NCI-H1930 (cell line): ENCODE data around the gene ADGRG3.
"Not testable (repeated sequence)": the region's sequence is repeated elsewhere in the genome, so short reads cannot be mapped to it uniquely, and the experiment has no call there.

Source experiments
- DNase-seq, 2 experiments: peaks; one replicate each; lab custom pipeline; 2025; lab: John Stamatoyannopoulos, UW

ADGRG3 gene

DNA sequence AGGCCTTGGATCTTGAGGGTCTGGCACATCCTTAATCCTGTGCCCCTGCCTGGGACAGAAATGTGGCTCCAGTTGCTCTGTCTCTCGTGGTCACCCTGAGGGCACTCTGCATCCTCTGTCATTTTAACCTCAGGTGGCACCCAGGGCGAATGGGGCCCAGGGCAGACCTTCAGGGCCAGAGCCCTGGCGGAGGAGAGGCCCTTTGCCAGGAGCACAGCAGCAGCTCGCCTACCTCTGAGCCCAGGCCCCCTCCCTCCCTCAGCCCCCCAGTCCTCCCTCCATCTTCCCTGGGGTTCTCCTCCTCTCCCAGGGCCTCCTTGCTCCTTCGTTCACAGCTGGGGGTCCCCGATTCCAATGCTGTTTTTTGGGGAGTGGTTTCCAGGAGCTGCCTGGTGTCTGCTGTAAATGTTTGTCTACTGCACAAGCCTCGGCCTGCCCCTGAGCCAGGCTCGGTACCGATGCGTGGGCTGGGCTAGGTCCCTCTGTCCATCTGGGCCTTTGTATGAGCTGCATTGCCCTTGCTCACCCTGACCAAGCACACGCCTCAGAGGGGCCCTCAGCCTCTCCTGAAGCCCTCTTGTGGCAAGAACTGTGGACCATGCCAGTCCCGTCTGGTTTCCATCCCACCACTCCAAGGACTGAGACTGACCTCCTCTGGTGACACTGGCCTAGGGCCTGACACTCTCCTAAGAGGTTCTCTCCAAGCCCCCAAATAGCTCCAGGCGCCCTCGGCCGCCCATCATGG is 4.0 kb upstream of the ADGRG3 start:
- DNase-seq: no peak

DNA sequence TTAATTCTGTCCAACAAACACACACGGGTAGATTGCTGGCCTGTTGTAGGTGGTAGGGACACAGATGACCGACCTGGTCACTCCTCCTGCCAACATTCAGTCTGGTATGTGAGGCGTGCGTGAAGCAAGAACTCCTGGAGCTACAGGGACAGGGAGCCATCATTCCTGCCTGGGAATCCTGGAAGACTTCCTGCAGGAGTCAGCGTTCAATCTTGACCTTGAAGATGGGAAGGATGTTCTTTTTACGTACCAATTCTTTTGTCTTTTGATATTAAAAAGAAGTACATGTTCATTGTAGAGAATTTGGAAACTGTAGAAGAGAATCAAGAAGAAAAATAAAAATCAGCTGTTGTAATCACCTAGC is 3.5 kb upstream of the ADGRG3 start:
- no peak for DNase-seq

DNA sequence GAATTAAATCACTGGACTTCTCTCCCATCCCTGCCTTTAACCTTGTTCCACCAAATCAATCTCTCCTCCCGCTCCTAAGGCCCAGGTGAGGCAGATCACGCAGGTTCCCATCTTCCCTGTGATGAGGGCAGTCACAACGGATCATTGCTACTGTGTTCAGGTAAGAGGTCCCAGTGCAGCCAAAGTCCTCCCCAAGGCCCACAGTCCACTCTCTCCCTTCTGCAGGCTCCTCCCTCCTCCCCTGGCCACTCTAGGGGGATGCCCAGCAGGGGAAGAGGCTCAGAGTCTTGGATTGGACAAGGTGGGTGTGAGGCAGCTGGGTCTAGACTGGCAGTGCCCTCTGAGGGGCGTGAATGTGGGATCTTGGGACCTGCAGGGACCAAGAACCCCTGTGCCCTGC is 2.6 kb upstream of the ADGRG3 start:
- DNase-seq: no peak

DNA sequence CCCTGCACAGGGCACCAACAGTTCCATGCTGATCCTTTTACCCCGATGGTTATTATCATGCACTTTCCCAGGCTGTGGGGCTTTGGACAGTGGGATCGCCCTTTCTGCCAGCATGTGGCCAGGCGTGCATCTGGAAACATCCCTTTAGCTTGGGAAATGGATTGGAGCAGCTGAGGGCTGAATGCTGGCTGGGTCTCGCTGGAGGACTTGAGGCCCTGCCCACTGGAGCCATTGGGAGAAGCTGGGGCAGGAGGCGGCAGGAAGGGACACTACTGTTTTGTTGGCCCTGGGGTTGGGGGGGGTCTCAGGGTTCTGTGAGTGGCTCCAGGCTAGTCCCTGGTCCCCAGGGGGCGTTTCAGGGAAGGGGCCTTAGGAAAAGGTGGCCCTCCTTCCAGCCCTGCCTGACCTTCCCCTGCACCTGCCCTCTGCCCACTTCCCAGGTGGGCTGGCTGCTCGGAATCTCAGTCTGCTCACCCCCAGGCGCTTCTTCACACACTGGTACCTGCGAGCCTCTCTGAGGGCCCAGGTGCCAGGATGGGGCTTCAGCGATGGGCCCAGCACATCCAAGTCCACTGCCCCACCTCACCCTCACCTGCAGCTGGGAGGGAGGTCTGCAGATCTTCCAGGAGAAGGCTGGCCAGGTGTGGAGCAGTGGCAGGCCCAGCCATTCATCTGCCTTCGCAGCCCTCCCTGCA is 1.6 kb upstream of the ADGRG3 start:
- no peak for DNase-seq

DNA sequence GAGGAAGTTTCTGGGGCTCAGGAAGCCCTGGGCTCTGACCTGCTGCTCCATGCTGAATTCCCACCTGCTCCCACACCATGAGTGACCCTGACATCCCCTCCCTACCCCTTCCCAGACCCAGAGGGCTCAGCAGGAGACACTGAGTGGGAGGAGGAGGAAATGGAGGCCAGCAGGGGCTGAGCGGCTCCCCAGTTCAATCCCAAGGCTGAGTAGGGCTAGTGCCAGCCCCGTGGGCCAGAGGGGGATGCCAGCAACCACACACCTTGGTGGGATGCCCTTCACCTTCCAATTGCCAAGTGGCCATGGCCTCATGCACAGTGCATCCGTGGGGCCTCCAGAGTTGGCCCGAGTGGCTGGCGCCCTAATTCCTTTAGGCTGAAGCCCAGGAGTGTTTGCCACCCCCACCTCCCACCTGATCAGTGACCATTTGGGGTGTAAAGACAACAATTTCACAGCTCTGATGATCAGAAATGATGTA is 1.0 kb upstream of the ADGRG3 start:
- no peak for DNase-seq

DNA sequence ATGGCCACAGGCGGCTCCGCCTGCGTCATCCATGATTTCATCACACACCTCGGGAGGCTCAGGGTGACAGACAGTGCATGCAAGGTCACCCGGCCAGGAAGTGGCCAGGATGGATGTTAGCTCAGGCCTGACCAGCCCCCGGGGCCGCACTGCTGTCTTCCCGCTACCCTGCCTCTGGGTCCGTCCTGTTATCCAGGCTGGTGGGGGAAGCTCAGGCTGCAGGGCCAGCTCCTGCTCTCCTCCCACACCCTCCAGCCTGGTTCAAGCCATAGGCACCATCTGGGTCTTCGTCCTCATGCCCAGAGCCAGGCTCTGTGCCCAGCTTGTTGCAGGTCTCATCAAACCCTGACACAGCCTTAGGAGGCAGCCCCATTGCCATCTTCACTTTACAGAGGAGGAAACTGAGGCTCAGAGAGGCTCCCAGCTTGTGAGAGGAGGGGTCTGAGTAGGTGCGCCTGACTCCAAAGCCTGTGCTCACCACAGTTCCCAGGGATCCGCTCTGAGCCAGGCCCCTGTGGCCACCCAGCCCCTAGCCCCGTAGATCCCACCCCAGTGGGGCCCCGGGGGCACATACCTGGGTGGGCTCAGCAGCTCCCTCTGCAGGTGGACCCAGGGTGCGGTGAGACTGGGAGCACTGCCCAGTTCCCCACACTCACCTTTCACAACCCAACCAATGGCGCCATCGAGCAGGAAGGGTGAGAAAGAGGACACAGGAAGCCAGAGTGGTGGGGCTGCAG is 412 bp upstream of the ADGRG3 start:
- DNase-seq: no peak

DNA sequence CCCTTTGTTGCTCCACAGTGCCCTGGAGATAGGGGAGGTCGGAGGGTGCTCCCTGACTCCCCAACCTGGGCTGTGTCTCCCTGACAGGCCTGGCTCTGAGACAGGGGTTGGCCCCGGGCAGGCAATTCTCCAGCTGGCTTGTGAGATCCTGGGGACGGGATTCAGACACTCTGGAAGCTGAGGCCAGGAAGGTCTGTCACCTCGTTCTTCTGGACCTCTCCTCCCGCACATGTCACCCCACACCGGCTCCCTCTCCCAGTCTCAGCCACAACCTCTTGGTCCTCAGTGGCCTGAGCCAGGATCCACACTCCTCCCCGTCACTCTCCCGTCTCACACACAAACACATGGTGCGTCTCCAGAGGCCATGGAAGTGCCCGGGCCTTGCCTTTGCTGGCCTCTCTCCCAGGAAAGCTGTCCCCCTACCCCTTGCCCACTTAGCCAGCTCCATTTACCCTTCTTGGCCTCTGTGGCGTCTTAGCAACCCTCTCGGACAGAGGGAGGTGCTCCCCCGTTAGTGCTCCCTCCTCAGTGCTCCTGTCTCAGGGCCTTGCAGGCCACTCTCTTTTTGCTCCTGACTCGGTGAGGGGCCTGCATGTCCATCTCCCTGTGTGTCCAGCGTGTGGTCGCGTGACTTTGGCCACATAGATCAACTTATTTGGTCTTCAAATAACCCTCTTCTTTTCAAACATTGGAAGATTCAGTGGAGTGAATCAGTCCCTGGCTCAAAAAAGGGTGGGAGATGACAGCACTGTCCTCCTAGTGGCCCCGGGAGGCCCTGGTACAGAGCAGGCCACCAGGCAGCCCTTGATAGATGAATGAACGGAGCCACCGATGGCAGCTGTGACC is 747 bp downstream of the ADGRG3 start:
- DNase-seq: no peak

DNA sequence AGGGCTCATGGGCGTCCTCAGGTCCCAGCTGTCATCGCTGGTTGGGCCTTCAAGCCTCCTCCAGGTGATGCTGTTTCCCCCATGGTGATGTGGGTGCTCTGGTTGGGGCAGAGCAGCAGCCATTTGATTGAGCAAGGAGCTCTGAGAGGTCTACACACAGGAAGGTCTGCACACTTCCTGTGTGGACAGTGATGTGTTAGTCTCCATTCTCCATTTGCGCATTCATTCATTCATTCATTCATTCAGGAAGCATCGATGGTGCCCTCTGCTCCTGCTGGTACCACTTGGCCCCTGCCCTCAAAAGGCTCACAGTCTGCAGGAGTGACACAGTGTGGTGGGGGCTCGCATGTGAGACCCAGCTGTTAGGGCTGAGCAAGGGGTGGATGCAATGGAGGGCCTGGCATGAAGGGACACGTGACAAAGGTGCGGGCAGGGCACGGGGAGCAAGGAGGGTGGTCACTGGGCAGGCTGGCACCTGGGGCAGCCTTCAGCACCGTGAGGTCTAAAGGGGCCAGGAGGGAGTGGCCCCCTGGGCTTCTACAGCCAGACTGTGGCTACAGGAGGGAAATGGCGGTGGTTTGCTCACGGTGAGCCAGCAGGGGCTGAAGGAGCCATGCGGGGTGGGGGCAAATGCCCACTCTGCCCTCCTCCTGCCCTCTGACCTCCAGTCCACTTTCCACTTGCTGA is 1.5 kb downstream of the ADGRG3 start:
- no peak for DNase-seq

DNA sequence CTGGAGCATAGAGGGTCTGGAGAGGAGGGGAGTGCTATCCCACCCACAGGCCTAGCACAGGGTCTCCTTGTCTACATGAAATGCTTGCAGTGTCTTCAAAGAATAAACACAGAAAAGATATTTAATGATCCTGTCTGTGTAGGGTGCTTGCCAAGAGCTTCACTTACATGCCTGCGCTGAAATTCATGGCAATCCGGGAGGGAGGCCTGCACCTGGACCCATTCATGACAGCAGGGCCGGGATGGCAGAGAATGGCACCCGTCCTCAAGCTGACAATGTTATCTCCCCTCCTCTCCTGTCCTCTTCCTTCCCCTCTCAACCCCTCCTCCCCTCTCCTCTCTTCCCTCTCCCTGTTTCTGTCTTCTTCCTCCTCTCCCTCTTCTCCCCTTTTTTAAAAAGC is 2.1 kb downstream of the ADGRG3 start:
- DNase-seq: no peak

DNA sequence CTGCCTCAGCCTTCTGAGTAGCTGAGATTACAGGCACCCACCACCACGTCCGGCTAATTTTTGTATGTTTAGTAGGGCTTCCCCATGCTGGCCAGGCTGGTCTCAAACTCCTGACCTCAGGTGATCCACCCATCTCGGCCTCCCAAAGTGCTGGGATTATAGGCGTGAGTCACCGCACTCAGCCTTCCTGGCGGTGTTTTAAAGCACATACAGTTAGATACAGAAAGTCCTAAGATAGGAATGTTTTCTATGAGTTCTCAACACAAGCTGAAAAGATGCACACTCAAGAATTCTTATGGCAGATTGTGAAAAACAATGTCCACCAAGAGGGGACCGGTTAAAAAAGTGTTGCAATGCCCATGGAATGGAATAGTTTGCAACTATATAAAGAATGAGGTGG is 3.3 kb downstream of the ADGRG3 start:
- DNase-seq: not testable (repeated sequence)

DNA sequence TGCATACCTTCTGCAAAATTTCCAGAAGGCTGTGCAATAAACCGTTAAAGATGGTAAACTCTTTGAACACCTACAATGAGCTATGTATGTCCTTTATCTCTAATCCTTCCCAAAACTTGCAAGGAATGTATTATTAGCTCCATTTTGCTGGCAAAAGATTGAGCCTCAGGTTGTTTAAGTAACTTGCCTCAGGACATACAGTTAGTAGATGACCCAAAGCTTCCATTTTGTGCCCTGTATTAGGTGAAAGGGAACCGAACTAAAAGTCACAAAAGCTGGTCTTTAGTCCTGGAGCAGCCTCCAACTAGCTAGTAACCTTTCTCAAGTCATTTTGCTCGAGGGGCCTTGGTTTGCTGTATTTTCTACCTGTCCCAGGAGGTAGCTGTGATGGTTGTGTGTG is 4.3 kb downstream of the ADGRG3 start:
- DNase-seq: no peak

DNA sequence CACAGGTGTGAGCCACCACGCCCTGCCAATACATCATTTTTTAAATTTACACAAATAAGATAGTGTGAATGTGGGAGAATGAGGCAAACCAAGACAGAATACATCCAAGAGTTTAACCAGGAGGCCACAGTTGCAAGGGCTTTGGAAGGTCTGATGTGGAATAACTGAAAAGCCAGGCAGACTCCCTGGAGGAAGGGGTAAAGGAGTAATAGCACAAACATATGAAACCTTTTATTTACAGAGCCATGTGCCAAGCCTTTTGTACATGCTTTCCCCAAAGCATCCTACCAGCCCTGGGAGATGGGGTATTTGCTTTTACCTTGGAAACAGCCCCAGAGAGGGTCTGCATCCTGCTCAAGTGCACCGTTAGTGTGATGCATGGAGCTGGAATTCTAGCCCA is 4.7 kb downstream of the ADGRG3 start:
- no peak for DNase-seq

DNA sequence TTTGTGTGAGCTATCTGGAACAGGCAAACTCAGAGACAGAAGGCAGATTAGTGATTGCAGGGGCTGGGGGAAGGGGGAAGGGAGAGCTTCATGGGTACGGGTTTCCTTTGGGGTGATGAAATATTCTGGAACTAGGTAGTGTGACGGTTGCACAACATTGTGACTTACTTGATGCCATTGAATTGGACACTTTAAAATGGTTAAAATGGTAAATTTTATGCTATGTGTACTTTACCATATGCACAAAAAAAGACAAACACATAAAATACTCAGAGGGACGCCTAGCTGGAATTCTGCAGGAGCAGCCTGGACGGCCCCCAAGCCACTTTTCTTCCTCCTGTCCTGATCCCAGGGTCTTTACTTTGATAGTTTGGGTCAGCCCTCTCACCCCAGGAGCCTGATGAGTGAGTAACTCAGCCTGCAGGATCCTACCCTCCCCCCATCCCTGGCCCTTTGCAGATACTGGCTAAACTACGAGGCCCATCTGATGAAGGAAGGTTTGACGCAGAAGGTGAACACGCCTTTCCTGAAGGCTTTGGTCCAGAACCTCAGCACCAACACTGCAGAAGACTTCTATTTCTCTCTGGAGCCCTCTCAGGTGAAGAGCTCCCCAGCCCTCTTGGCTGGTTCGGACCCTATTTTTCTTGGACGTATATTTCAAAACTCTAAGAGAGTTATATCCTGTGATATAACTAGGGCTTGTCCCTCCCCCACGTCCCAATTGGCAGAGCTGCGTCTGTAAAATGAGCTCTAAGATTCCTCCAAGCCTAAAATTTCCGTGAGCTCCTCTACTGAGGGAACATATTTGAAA is 7.8 kb downstream of the ADGRG3 start:
- no peak for DNase-seq

DNA sequence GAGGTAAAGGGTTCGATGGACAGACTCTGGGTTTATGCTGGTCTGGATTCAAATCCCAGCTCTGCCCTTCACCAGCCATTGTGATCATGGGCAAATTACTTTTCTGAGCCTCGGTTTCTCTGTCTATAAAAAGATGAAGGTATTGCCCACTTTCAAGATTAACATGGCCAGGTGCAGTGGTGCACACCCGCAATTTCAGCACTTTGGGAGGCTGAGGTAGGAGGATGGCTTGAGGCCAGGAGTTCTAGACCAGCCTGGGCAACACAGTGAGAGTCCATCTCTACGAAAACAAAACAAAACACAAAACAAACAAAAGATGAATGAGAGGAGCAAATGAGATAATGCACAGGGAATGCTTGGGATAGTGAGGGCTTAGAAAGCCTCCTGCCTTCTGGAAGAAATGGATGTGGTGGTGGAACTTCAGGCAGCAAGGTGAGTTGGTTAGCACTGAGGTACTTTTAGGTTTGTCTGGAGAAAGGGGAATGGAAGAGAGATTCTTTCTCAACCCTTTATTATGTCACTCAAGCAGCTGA is 8.5 kb downstream of the ADGRG3 start:
- DNase-seq: no peak

DNA sequence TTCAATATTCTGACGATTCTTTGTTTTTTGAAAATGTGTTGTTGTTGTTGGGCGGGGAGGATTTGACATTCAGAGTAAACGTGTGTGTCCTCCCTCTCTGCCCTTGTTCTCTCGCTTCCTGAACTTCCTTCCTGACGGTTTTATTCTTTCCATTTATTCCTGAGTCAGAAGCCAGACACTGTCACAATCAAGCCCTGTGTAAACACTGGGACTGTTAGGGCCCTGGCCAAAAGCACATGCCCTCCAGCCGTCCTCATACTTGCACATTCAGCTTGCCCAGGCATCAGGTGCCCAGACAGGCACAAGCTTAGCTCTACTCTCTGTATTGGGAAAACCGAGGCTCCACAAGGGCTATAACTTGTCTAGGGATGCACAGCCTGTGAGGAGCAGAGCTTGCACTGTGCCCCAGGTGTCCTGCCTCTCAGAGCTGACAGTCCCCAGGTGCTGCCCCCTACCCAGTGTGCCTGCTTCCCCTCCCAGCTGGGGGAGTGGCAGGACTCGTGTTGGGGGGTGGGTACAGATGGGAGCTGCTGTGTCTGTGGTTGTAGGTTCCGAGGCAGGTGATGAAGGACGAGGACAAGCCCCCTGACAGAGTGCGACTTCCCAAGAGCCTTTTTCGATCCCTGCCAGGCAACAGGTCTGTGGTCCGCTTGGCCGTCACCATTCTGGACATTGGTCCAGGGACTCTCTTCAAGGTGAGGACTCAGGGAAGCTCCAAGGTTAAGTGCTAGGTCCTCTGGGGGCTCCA is 9.7 kb downstream of the ADGRG3 start:
- no peak for DNase-seq

DNA sequence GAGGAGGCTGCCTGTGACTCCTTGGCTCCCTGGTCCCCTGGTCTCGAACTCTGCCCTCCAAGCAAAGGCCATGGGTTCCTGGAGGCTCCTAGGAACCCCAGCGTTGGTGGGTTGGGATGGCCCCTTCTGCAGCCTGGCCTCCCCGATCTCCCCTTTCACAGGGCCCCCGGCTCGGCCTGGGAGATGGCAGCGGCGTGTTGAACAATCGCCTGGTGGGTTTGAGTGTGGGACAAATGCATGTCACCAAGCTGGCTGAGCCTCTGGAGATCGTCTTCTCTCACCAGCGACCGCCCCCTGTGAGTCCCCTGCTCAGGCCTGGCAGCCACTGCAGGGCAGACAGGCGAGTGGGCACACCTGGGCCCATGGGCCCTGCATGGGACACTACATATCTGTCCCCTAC is 10.9 kb downstream of the ADGRG3 start:
- DNase-seq: no peak

DNA sequence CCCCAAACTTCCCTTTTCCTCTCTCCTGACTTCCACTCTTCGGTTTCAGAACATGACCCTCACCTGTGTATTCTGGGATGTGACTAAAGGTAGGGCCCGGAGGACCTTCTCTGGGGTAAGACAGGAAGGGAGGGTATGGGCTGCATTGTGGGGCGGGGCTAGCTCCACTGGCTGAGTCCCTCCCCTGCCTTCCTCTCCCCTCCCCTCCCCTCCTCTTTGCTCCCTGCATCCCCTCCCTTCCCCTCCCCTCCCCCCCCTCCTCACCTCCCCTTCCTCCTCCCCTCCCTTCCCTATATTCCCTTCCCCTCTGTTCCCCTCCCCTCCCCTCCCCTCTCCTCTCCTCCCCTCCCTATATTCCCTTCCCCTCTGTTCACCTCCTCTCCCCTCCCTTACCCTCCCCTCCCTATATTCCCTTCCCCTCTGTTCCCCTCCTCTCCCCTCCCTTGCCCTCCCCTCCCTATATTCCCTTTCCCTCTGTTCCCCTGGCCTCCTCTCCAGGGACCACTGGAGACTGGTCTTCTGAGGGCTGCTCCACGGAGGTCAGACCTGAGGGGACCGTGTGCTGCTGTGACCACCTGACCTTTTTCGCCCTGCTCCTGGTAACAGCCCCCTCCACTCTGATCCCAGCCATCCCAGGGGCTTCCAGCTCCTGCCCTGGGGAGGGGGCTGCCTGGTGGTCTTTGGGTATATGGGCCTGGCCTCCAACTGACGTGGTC is 11.8 kb downstream of the ADGRG3 start:
- DNase-seq: no peak

DNA sequence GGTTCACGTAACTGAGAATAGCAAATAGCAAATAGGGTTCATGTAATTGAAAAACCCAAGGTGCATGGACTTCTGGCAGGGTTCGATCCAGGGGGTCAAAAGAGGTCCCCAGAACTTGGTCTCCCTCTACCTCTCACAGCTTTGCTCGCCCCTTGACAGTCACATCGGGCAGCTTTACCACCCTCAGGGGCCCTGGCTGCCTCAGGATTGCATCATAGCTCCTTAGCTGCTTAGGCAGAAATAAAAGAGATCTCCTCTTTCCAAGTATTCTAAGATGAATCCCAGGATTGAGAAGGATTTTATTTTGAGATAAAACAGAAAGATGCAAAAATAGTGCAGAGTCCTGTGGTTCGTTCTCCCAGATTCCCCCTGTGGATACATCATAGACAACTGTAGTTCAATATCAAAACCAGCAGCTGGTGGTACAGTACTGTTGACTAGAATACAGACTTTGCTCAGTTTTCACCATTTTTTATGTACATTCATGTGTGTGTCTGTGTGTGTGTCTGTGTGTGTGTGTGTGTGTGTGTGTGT is 12.8 kb downstream of the ADGRG3 start:
- no peak for DNase-seq
